NCI-H82 treated with DMSO at 0.1 percent for 48 hours (cell line): Measurements from ENCODE around the gene GALNT13.

ENCODE experiments used
- DNase-seq: peaks from one replicate; lab custom pipeline; 2025; ENCODE audit not compliant: unreplicated experiment; lab: John Stamatoyannopoulos, UW

GALNT13 gene

DNA sequence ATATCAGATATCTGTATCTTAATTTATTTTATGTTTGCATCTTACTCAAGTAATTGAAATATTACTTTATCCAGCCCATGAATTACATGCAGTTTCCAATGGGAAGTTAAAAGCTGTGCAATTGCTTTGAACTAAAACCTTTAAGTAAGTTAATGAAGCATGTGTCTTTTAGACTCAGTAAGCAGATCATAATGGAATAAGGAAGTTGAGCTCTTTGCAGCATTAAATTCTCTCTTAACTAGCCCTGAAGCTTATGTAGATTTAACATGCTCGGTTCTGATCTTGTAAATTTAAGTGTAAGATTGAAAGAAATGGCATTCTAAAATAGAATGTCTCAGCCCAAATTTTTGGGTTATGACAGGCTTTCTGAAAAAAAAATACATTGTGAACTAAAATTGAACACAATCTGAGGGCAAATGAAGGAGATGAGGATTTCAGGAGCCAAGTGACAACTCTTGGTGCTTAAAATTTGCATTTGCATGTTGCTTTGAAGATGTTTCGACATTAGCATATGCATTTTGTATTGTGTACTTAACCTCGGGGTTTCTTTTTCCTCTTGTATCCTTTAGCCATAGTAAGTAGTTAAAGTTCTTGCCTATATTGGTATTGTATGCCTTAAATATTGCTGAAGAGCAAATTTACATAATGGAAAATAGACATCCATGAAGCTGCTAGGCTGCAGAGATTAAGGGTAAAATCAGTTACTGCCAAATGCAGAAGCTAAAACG is 529.0 kb downstream of the GALNT13 start:
- peak; percentile 47 for DNase-seq

DNA sequence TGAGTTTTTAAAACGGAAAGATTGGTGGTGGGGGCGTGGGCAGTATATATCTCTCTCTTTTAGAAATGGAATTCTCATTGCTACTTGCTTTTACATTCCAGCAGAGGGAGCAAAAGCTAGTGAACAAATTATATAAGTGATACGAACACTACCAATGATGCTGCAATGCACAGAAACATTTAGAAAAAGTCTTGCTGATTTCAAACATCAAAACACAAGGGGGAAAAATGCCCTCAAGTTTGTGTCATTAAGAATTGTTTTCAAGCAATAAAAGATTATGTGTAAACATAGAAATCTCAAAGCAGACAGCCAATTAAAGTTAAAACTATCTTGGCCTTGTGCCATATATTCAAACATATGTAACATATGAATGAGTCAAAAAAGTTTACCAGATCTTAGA is 530.5 kb downstream of the GALNT13 start:
- peak; percentile 34 for DNase-seq

GRCh38 chr2:154403242-154403790 is 531.6 kb downstream of the GALNT13 start:
- no peak for DNase-seq

DNA sequence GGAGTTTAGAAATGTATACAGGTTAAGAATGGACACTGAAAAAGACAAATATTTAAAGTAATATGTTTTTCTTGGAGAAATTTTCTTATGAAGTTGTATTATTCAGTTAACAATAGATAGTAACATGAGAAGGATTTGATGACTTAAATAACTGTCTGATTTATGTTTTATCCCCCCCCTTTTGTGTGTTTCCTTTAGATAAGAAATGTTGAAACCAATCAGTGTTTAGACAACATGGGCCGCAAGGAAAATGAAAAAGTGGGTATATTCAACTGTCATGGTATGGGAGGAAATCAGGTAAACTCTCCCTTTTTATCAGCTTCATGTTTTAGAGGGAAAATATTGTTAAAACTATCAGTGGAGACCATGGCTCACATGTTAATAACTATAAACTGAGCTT is 537.1 kb downstream of the GALNT13 start:
- DNase-seq, result no peak

GRCh38 chr2:154422251-154422650 is 550.5 kb downstream of the GALNT13 start:
- DNase-seq, result no peak

DNA sequence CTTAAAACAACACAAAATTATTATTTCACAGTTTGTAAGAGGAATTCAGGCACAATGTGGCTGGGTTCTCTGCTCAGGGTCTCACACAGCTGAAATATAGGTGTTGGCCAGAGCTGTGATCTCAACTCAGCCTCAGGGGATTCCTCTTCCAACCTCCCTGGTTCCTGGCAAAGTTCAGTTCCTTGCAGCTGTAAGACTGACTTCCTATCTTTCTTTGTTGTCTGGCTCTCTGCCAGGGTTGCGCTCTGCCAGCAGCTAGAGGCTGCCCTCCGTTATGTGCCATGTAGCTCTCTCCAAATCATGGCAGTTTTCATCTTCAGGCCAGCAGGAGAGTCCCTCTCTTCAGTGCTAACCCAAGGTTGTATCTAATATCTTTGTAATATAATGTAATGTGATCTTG is 554.3 kb downstream of the GALNT13 start:
- DNase-seq, result no peak

- DNase-seq, result no peak
Observed at GRCh38 chr2:154427453-154427852, 555.7 kb downstream of the GALNT13 start.

- no peak for DNase-seq
Observed at GRCh38 chr2:154428022-154428421, 556.3 kb downstream of the GALNT13 start.

DNA sequence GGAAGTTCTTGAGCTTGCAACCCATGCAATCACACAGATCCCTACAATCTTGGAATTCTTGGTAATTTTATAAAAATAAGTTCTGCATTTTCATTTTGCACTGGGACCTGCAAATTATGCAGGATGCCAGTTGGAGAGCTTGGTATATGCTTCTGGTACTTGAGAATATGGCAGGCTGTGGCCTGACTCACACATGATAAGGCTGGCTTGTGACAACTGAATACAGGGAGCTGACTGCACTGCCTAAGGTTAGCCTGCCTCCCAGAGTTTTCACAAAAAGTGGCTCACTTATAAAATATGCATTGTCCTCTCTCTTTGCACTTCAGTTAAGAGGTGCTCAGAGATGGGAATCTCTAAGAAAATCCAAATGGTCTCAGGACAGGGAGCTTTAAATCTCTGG is 561.3 kb downstream of the GALNT13 start:
- DNase-seq, result no peak

DNA sequence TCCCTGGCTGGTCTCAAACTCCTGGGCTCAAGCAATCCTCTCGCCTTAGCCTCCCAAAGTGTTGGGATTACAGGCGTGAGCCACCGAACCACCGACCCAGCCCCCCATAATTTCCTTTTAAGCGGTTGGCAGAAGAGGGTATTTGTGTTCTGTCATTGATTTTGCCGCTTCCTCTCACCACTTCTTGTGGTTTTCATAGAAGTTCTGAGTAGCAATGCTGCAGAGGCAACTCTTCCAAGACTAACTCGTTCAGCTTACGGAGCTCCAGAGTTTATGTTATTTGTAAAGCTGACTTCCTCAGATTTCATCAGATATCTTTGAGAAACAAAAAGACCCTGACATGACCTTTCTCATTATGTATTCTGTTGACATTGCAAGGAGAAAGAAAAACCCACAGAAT is 565.4 kb downstream of the GALNT13 start:
- DNase-seq, result no peak

DNA sequence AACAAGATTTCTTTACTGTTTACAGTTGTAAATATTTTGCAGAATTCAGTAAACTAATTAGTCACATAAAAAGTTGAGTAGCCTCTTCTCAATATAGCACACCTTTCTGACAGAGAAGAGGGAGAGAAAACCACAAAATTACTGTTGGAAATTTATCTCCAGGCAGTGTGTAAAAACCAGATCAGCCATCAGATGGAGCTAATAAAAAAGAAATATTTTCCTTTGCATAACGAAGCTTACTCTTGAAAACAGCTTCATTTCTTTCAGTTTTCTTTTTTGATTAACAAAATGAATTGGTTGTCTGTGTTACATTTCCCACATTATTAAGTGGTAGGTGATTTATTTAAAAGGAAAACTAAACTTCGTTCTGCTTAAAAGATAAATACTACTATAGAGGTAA is 567.4 kb downstream of the GALNT13 start:
- no peak for DNase-seq

DNA sequence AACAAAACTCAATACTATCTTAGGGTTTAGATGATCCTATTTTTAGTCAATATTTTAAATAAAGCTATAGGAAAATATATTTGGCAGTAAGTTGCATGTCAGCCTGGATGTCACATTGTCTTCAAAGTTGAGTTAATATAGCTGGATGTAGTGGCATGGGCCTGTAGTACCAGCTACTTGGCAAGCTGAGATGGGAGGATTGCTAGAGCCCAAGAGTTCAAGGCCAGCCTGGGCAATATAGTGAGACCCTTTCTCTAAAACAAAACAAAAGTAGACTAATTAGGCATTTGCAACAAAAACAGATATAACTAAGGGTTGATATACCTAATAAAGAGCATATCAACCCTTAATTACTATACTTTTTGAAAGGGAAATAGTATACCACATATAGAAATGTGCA is 572.2 kb downstream of the GALNT13 start:
- no peak for DNase-seq

- no peak for DNase-seq
Observed at GRCh38 chr2:154446324-154446723, 574.6 kb downstream of the GALNT13 start.

DNA sequence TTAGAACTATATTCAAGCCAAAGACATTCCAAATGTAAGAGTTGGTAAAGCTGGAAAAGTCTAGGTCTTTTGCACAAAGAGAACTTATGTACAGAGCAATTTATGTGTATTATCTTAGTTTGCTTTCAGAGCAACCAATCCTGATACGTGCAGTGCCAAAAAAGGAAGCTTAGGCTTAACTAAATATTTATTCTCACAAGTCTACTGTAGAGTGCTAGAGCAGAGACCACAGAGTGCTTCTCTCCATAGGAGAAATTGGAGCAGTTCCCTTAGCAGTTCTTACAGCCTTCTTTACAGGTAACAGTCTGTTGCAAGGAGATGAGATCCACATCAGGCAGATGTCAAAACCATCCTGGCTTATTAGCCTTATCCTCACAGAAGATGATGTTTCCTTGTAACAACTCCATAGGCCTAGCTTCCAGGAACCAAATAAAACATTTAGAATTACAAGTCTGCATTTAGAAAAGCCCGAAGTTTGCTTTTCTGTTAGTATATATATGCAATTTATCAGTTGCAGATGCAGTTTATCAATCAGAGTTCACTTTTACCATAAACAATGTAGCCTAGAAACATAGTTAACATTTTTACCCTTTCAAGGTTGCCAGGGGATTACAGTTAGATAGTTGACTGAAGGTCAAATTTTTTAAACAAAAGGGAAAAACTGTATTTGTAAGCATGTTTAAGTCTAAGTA is 576.2 kb downstream of the GALNT13 start:
- no peak for DNase-seq

GRCh38 chr2:154449951-154450658 is 578.4 kb downstream of the GALNT13 start:
- no peak for DNase-seq

DNA sequence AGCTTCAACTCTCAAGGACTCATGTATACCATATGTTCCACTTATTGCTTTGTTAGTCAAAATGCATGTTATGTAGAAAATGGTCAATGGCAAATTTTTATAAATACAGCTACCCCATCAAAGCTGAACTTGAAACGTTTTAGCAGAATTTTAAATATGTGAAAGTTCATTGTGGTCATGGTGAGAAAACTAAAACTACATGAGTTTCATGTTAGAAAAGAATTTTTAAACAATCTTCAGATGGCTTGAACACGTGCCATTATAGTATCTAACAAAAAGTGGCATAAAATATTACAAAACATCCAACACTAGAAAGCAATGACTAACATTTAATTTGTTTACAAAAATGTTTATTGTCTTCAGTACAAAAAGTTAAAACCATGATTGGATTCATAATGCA is 580.7 kb downstream of the GALNT13 start:
- no peak for DNase-seq

- peak; percentile 55 for DNase-seq
Observed at GRCh38 chr2:154452906-154453493, 581.3 kb downstream of the GALNT13 start.

- DNase-seq, result no peak
Observed at GRCh38 chr2:154455166-154455565, 583.4 kb downstream of the GALNT13 start.

GRCh38 chr2:154455866-154456265 is 584.1 kb downstream of the GALNT13 start:
- no peak for DNase-seq

- DNase-seq, result no peak
Observed at GRCh38 chr2:154457286-154457685, 585.6 kb downstream of the GALNT13 start.

DNA sequence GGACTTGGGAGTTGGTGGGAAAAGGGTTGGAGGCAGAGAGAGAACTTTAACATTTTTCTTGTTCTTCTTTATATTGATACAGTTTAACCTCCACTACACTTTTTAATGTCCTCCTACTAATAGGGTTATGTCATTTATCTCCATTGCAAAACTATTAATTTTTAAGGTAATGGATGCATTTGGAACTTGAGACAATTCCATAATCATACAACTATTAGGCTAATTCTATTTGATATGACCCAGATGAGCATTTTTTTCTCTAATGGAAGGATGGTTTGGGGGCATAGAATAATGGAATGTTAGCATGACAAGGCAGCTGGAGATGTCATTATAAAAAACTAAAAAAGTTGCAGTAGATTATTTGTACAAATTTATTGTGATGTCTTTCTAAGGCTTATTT is 587.6 kb downstream of the GALNT13 start:
- no peak for DNase-seq
